Neural cell (in vitro differentiated cells): Measurements from ENCODE around the gene ALDH1A1.

Source experiments
- CTCF ChIP-seq: fragments of 450-650 bp; IDR thresholded peaks from 2 replicates; pipeline ENCODE4 v1.5.1; 2014; ENCODE audit warnings: antibody characterized with exemption, mild to moderate bottlenecking, moderate library complexity; ENCODE audit not compliant: poor library complexity, severe bottlenecking
- POLR2AphosphoS5 ChIP-seq: IDR thresholded peaks from 2 replicates; pipeline ENCODE4 v1.6.1; 2012

- no peak for TF ChIP-seq POLR2AphosphoS5
- no peak for TF ChIP-seq CTCF
Observed at GRCh38 chr9:72863456-72864094, 89.3 kb downstream of the ALDH1A1 start.
